ENCODE measurements around the gene STXBP5L.

- TF ChIP-seq CTCF (conservative IDR thresholded peaks at IDR 0.05; ENCODE audit: low read length) (no peak), EZH2phosphoT487 (IDR thresholded peaks at IDR 0.05; ENCODE audit: borderline replicate concordance) (no peak)
Observed at GRCh38 chr3:121228971-121229370, 321.0 kb downstream of the STXBP5L start.
